EH (cell line): ENCODE data around the gene AAMP.
"Not testable (repeated sequence)": the region's sequence is repeated elsewhere in the genome, so short reads cannot be mapped to it uniquely, and the experiment has no call there.

Experiments used
- DNase-seq: peaks from one replicate; pipeline ENCODE4 v3.0.0-alpha.2; 2015; ENCODE audit warnings: low read depth

The AAMP gene

GRCh38 chr2:218274586-218274985 is 4.6 kb upstream of the AAMP start:
- no peak for DNase-seq

GRCh38 chr2:218273908-218274249 is 3.9 kb upstream of the AAMP start:
- DNase-seq, result no peak

GRCh38 chr2:218273214-218273907 is 3.4 kb upstream of the AAMP start:
- DNase-seq, result not testable (repeated sequence)

- DNase-seq, result peak; percentile 90
Measured at GRCh38 chr2:218272531-218273212, 2.7 kb upstream of the AAMP start.

- no peak for DNase-seq
Measured at GRCh38 chr2:218271865-218272530, 2.1 kb upstream of the AAMP start.

GRCh38 chr2:218271487-218271797 is 1.5 kb upstream of the AAMP start:
- DNase-seq, result no peak

- DNase-seq, result peak; percentile 41
Measured at GRCh38 chr2:218270721-218271486, 967 bp upstream of the AAMP start.

- DNase-seq, result no peak
Measured at GRCh38 chr2:218267259-218267658, 2.7 kb downstream of the AAMP start.

- no peak for DNase-seq
Measured at GRCh38 chr2:218266316-218266979, 3.5 kb downstream of the AAMP start.

- DNase-seq, result no peak
Measured at GRCh38 chr2:218265626-218266025, 4.3 kb downstream of the AAMP start.

- no peak for DNase-seq
Measured at GRCh38 chr2:218264773-218265561, 5.0 kb downstream of the AAMP start.

GRCh38 chr2:218263817-218264641 is 5.9 kb downstream of the AAMP start:
- no peak for DNase-seq

- no peak for DNase-seq
Measured at GRCh38 chr2:218262631-218263586, 7.0 kb downstream of the AAMP start.

GRCh38 chr2:218262237-218262600 is 7.7 kb downstream of the AAMP start:
- no peak for DNase-seq

GRCh38 chr2:218261423-218262236 is 8.3 kb downstream of the AAMP start:
- no peak for DNase-seq

- DNase-seq, result peak; percentile 19
Measured at GRCh38 chr2:218260742-218261422, 9.1 kb downstream of the AAMP start, which contains the start of gene GPBAR1. Gene GPBAR1 (plus strand): TSS chr2:218261015. CDS start chr2:218262725, 1,710 bp downstream.

- no peak for DNase-seq
Measured at GRCh38 chr2:218260166-218260565, 9.8 kb downstream of the AAMP start.
